Breast epithelium (tissue), 3 donors: ENCODE data around the gene TMPRSS13.

Source experiments
- POLR2A ChIP-seq: fragments of 450-650 bp; IDR thresholded peaks from one replicate; pipeline ENCODE4 v1.6.1; 2016; ENCODE audit warnings: antibody characterized with exemption, mild to moderate bottlenecking, moderate library complexity
- TF ChIP-seq, protein P1 (sequence below), 3 donors: fragments of 450-650 bp; IDR thresholded peaks; one replicate each; pipeline ENCODE4 v1.5.1; 2016 to 2017; ENCODE audit warnings: antibody characterized with exemption in 3 of 3, mild to moderate bottlenecking in 3 of 3, moderate library complexity in 3 of 3

DNA sequence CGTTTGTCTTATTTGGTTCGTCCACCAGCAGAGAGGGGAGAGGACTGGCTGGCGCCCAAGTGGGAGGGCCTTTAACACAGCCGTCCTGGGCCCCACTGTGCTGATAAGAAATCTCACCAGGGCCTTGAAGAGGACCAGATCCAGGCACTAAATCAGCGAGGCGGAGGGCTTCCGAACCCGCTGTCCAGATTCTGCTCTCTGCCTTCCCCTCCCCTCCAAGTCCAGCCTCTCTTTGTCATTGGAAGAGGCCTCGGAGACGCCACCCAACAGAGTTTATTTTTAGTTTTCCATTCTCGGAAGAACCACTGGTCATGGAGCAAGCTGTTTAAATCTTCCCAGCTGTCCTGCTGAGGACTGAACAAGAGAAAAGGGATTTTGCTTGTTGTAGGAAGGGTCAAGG is 43.4 kb downstream of the TMPRSS13 start:
- TF ChIP-seq, protein P1, sequence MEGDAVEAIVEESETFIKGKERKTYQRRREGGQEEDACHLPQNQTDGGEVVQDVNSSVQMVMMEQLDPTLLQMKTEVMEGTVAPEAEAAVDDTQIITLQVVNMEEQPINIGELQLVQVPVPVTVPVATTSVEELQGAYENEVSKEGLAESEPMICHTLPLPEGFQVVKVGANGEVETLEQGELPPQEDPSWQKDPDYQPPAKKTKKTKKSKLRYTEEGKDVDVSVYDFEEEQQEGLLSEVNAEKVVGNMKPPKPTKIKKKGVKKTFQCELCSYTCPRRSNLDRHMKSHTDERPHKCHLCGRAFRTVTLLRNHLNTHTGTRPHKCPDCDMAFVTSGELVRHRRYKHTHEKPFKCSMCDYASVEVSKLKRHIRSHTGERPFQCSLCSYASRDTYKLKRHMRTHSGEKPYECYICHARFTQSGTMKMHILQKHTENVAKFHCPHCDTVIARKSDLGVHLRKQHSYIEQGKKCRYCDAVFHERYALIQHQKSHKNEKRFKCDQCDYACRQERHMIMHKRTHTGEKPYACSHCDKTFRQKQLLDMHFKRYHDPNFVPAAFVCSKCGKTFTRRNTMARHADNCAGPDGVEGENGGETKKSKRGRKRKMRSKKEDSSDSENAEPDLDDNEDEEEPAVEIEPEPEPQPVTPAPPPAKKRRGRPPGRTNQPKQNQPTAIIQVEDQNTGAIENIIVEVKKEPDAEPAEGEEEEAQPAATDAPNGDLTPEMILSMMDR (IDR thresholded peaks at IDR 0.05) = no peak
- no peak for TF ChIP-seq POLR2A
